ENCODE data around the gene PANX3.

GRCh38 chr11:124669193-124669592, 58.0 kb downstream of the PANX3 start:
- TF ChIP-seq HDAC1 (CRISPR knock-in tag; IDR thresholded peaks at IDR 0.05): no peak
- no peak for TF ChIP-seq SP1 (IDR thresholded peaks at IDR 0.05)
- TF ChIP-seq SP1 (CRISPR knock-in tag; IDR thresholded peaks at IDR 0.05): no peak
- TF ChIP-seq, protein P1, sequence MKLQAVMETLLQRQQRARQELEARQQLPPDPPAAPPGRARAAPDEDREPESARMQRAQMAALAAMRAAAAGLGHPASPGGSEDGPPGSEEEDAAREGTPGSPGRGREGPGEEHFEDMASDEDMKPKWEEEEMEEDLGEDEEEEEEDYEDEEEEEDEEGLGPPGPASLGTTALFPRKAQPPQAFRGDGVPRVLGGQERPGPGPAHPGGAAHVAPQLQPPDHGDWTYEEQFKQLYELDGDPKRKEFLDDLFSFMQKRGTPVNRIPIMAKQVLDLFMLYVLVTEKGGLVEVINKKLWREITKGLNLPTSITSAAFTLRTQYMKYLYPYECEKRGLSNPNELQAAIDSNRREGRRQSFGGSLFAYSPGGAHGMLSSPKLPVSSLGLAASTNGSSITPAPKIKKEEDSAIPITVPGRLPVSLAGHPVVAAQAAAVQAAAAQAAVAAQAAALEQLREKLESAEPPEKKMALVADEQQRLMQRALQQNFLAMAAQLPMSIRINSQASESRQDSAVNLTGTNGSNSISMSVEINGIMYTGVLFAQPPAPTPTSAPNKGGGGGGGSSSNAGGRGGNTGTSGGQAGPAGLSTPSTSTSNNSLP (IDR thresholded peaks at IDR 0.05; ENCODE audit: low read depth, low read length): no peak
- no peak for TF ChIP-seq SRSF4 (IDR thresholded peaks at IDR 0.05; ENCODE audit: low read depth, low read length, poor library complexity, severe bottlenecking)
- TF ChIP-seq HNRNPLL (IDR thresholded peaks at IDR 0.05; ENCODE audit: low read depth, low read length, poor library complexity, severe bottlenecking): no peak
- no peak for TF ChIP-seq ZBED4 (CRISPR knock-in tag; IDR thresholded peaks at IDR 0.05; ENCODE audit: borderline replicate concordance)
